Lower leg skin (tissue), 3 donors: ENCODE measurements around the gene TREH.

Source experiments
- POLR2A ChIP-seq, 2 donors: fragments of 450-650 bp; IDR thresholded peaks; one replicate each; pipeline ENCODE4 v1.6.1; 2016 to 2017; ENCODE audit warnings: antibody characterized with exemption in 2 of 2, mild to moderate bottlenecking in 1 of 2, moderate library complexity in 1 of 2
- TF ChIP-seq, protein P1 (sequence below), 3 donors: fragments of 450-650 bp; IDR thresholded peaks; one replicate each; pipeline ENCODE4 v1.5.1; 2016; ENCODE audit warnings: antibody characterized with exemption in 3 of 3, mild to moderate bottlenecking in 3 of 3, moderate library complexity in 2 of 3

DNA sequence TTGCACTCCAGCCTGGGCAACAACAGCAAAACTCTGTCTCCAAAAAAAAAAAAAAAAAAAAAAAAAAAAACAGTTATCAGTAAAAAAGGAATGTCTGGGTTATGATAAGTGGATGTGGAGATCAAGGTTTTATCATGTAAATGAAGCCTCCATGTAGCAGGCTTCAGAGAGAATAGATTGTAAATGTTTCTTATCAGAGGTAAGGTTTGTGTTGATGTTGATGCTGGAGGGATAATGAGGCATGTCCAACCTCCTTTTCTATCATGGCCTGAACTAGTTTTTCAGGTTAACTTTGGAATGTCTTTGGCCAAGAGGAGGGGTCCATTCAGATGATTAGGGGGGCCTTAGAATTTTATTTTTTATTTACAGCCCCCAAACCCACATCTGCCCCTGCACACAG is 35.4 kb upstream of the TREH start:
- no peak for TF ChIP-seq POLR2A (IDR thresholded peaks at IDR 0.05)
- TF ChIP-seq, protein P1, sequence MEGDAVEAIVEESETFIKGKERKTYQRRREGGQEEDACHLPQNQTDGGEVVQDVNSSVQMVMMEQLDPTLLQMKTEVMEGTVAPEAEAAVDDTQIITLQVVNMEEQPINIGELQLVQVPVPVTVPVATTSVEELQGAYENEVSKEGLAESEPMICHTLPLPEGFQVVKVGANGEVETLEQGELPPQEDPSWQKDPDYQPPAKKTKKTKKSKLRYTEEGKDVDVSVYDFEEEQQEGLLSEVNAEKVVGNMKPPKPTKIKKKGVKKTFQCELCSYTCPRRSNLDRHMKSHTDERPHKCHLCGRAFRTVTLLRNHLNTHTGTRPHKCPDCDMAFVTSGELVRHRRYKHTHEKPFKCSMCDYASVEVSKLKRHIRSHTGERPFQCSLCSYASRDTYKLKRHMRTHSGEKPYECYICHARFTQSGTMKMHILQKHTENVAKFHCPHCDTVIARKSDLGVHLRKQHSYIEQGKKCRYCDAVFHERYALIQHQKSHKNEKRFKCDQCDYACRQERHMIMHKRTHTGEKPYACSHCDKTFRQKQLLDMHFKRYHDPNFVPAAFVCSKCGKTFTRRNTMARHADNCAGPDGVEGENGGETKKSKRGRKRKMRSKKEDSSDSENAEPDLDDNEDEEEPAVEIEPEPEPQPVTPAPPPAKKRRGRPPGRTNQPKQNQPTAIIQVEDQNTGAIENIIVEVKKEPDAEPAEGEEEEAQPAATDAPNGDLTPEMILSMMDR (IDR thresholded peaks at IDR 0.05) = no peak
